GM06990 (cell line): Measurements from ENCODE around the gene CNTF.

Experiments used
- DNase-seq: peaks from one replicate; pipeline ENCODE4 v3.0.0-alpha.2; 2011; ENCODE audit not compliant: insufficient read length; ENCODE audit errors: extremely low read depth
- H3K27me3 ChIP-seq: replicated peaks from 2 replicates; pipeline ENCODE4 v1.6.0; 2011; ENCODE audit warnings: low read length; ENCODE audit not compliant: control insufficient read depth, insufficient read depth
- H3K36me3 ChIP-seq: 2 replicates; pipeline ENCODE4 v1.5.1; 2011; ENCODE audit warnings: low read length; ENCODE audit not compliant: control insufficient read depth, insufficient read depth
- H3K4me3 ChIP-seq: replicated peaks from 2 replicates; pipeline ENCODE4 v1.5.1; 2011; ENCODE audit warnings: low read depth, mild to moderate bottlenecking, control low read depth, low read length
- CTCF ChIP-seq: IDR thresholded peaks from 2 replicates; pipeline ENCODE4 v1.5.1; 2011; ENCODE audit warnings: low read length, control low read depth, mild to moderate bottlenecking, inconsistent platforms; ENCODE audit not compliant: insufficient read depth, poor library complexity, severe bottlenecking

CNTF gene

GRCh38 chr11:58577555-58578135 lies 44.8 kb upstream of the CNTF start:
- no peak for TF ChIP-seq CTCF
- H3K4me3 ChIP-seq = peak overlapping the region; percentile 96
- DNase-seq = no peak
- H3K36me3 ChIP-seq = no peaks in the 10 kb centered on the region
- H3K27me3 ChIP-seq = no peaks in the 10 kb centered on the region

GRCh38 chr11:58578136-58578634 lies 44.3 kb upstream of the CNTF start:
- no peak for TF ChIP-seq CTCF
- H3K36me3 ChIP-seq = no peaks in the 10 kb centered on the region
- H3K4me3 ChIP-seq = peak overlapping the region; percentile 96
- peak; percentile 92 for DNase-seq
- no peaks in the 10 kb centered on the region for H3K27me3 ChIP-seq

GRCh38 chr11:58578635-58579191 lies 43.8 kb upstream of the CNTF start, which contains the start of gene ZFP91:
Gene ZFP91 (plus strand): TSS chr11:58579063. CDS start chr11:58579282, 219 bp downstream.
- no peaks in the 10 kb centered on the region for H3K27me3 ChIP-seq
- DNase-seq = peak; percentile 99
- no peak for TF ChIP-seq CTCF
- H3K4me3 ChIP-seq = peak within 1 kb of the TSS; percentile 96
- no peaks in the 10 kb centered on the region for H3K36me3 ChIP-seq

- peak; percentile 91 for DNase-seq
- TF ChIP-seq CTCF = peak; percentile 89
- peak overlapping the region; percentile 66 for H3K4me3 ChIP-seq
- no peaks in the 10 kb centered on the region for H3K36me3 ChIP-seq
- H3K27me3 ChIP-seq = no peaks in the 10 kb centered on the region
These were observed 43.0 kb upstream of the CNTF start for GRCh38 chr11:58579192-58580129.

GRCh38 chr11:58580311-58580710 lies 42.2 kb upstream of the CNTF start:
- Histone ChIP-seq H3K36me3 (no peaks in the 10 kb centered on the region), H3K4me3 (peak overlapping the region; percentile 66), H3K27me3 (no peaks in the 10 kb centered on the region)
- TF ChIP-seq CTCF = no peak
- DNase-seq = no peak
